Ascending aorta (tissue), 2 donors: ENCODE results near the gene DOLPP1. TPM values are rescaled to one million over a fixed set of nuclear protein-coding genes. Genes with fewer than 3 reads are reported as not detected.

Experiments
- DNase-seq, 2 donors: peaks; one replicate each; pipeline ENCODE4 v3.0.0-alpha.2; 2019; ENCODE audit warnings: low spot score in 2 of 2
- H3K27ac ChIP-seq, 2 donors: fragments of 200-600 bp; sonication (generic); one replicate each; pipeline ENCODE4 v1.5.1; 2016 to 2017; ENCODE audit warnings: mild to moderate bottlenecking in 1 of 2
- H3K27me3 ChIP-seq: fragments of 200-600 bp; sonication (generic); one replicate; pipeline ENCODE4 v1.5.1; 2017
- H3K36me3 ChIP-seq, 2 donors: fragments of 200-600 bp; sonication (generic); one replicate each; pipeline ENCODE4 v1.5.1; 2016
- H3K4me1 ChIP-seq, 2 donors: fragments of 200-600 bp; sonication (generic); one replicate each; pipeline ENCODE4 v1.5.1; 2016 to 2017; ENCODE audit warnings: mild to moderate bottlenecking in 1 of 2
- H3K4me3 ChIP-seq, 2 donors: fragments of 200-600 bp; sonication (generic); one replicate each; pipeline ENCODE4 v1.5.1; 2016 to 2017; ENCODE audit warnings: mild to moderate bottlenecking in 1 of 2
- H3K9me3 ChIP-seq, 2 donors: fragments of 200-600 bp; sonication (generic); one replicate each; pipeline ENCODE4 v1.5.1; 2016
- CTCF ChIP-seq, 3 experiments: fragments of 200-600 bp in 2 of 3; fragments of 450-650 bp in 1 of 3; sonication (generic) in 2 of 3; IDR thresholded peaks; one replicate each; pipeline ENCODE4 v1.5.1; 2016 to 2019; ENCODE audit warnings: antibody characterized with exemption in 3 of 3, mild to moderate bottlenecking in 1 of 3, moderate library complexity in 1 of 3
- intact Hi-C: fragments of 100-400 bp; cut with DNase I; formaldehyde crosslinking; loops from one replicate; pipeline ENCODE4 v1.15.1; 2023
- total RNA-seq: library from RNA; depleted of rRNA; stranded (reverse); fragments of >200 nt; gene quantifications from one replicate; pipeline ENCODE4 v1.1.0, GENCODE V29; 2016

The DOLPP1 gene
- total RNA-seq, 1 donor from 2014 or later = 41.7 TPM

- H3K4me1 ChIP-seq = peaks cover 49 to 71% of the 10 kb centered on the region in 2 donors
- no peaks in the 10 kb centered on the region for H3K27me3 ChIP-seq
- peaks cover 9 to 13% of the 10 kb centered on the region in 2 donors for H3K36me3 ChIP-seq
- intact Hi-C loops = loop anchor here (1.0 to 2.0 kb wide), 6 partner anchors 29 to 470 kb away; partner anchors contain the start of genes CRAT and PTPA
- peak overlapping the region; percentile 98 for H3K27ac ChIP-seq
- no peaks in the 10 kb centered on the region for H3K9me3 ChIP-seq
- H3K4me3 ChIP-seq = peak overlapping the region; percentile 52 to 56
- no peak for TF ChIP-seq CTCF (IDR thresholded peaks at IDR 0.05)
- DNase-seq = peak; percentile 91 to 98
Observed at GRCh38 chr9:129139993-129140396, 59.1 kb downstream of the DOLPP1 start.

Other genes starting within 250 kb of the DOLPP1 start
- gene KYAT1, start 199.2 kb upstream of the DOLPP1 start, total RNA-seq = 4.9 TPM
- 227 TPM for gene LRRC8A, start 199.0 kb upstream of the DOLPP1 start, total RNA-seq
- gene PHYHD1, start 160.1 kb upstream of the DOLPP1 start, total RNA-seq = 46.1 TPM
- 5.0 TPM for gene DOLK, start 133.5 kb upstream of the DOLPP1 start, total RNA-seq
- gene NUP188, start 133.4 kb upstream of the DOLPP1 start, total RNA-seq = 45.0 TPM
- 138 TPM for gene SH3GLB2, start 52.8 kb upstream of the DOLPP1 start, total RNA-seq
- gene MIGA2, start 44.5 kb upstream of the DOLPP1 start, total RNA-seq = 39.9 TPM
- gene CRAT, start 29.7 kb downstream of the DOLPP1 start, total RNA-seq = 110 TPM
- 61.6 TPM for gene PTPA, start 30.3 kb downstream of the DOLPP1 start, total RNA-seq
- 86.1 TPM for gene IER5L, start 97.2 kb downstream of the DOLPP1 start, total RNA-seq